Right atrium auricular region (tissue), 2 donors: ENCODE data around the gene LBX2. TPM values are rescaled to one million over a fixed set of nuclear protein-coding genes. Genes with fewer than 3 reads are reported as not detected.

Experiments used
- DNase-seq: peaks from one replicate; pipeline ENCODE4 v3.0.0-alpha.2; 2019; ENCODE audit warnings: low spot score
- H3K27ac ChIP-seq, 2 donors: fragments of 200-600 bp; sonication (generic); 1 replicate in 1 of 2; 2 replicates in 1 of 2; pipeline ENCODE4 v1.5.1; 2016 to 2019
- H3K27me3 ChIP-seq, 2 donors: fragments of 200-600 bp; sonication (generic); one replicate each; pipeline versions ENCODE4 v1.5.1 to v1.6.0; 2017 to 2019
- H3K36me3 ChIP-seq: fragments of 200-600 bp; sonication (generic); one replicate; pipeline ENCODE4 v1.5.1; 2016
- H3K4me1 ChIP-seq, 2 donors: fragments of 200-600 bp; sonication (generic); one replicate each; pipeline versions ENCODE4 v1.5.1 to v1.6.0; 2017 to 2019
- H3K4me3 ChIP-seq, 2 donors: fragments of 200-600 bp; sonication (generic); 1 replicate in 1 of 2; 2 replicates in 1 of 2; pipeline ENCODE4 v1.5.1; 2017 to 2019; ENCODE audit warnings: mild to moderate bottlenecking in 1 of 2, moderate library complexity in 1 of 2
- H3K9me3 ChIP-seq, 2 donors: fragments of 200-600 bp; sonication (generic); one replicate each; pipeline ENCODE4 v1.5.1; 2019
- CTCF ChIP-seq, 2 donors: fragments of 200-600 bp; sonication (generic); IDR thresholded peaks; one replicate each; pipeline ENCODE4 v1.5.1; 2019; ENCODE audit warnings: antibody characterized with exemption in 2 of 2
- total RNA-seq, 2 donors: library from RNA; depleted of rRNA; stranded (reverse); fragments of >200 nt; gene quantifications; one replicate each; pipeline ENCODE4 v1.1.0, GENCODE V29; 2016

The LBX2 gene
- total RNA-seq = 1 to 10 TPM in 1 of 2 donors, under 1 TPM in 1; 0.83 to 1.0 TPM

- peak within 1 kb of the TSS; percentile 6 to 51 for H3K4me3 ChIP-seq
- peaks cover 0 to 56% of the 10 kb centered on the region in 2 donors for H3K4me1 ChIP-seq
Observed at GRCh38 chr2:74499267-74499939, at the start of gene LBX2. TSS of gene LBX2 (minus strand) at chr2:74499603. CDS start at chr2:74499537, 66 bp downstream.

GRCh38 chr2:74548285-74548899 is 49.0 kb upstream of the LBX2 start:
- Histone ChIP-seq H3K4me3 (peak overlapping the region; percentile 31 to 64), H3K36me3 (no peaks in the 10 kb centered on the region), H3K9me3 (no peaks in the 10 kb centered on the region), H3K27ac (peak overlapping the region; percentile 72 to 76), H3K27me3 (no peaks in the 10 kb centered on the region), H3K4me1 (peaks cover 0 to 23% of the 10 kb centered on the region in 2 donors)
- TF ChIP-seq CTCF (IDR thresholded peaks at IDR 0.05) = no peak
- no peak for DNase-seq

More at GRCh38 chr2:74499267-74499939, at the start of gene LBX2:
- TF ChIP-seq CTCF (IDR thresholded peaks at IDR 0.05) = no peak
- Histone ChIP-seq H3K9me3 (no peaks in the 10 kb centered on the region), H3K27ac (no peak within 1 kb of the TSS), H3K27me3 (peaks cover 18 to 21% of the 10 kb centered on the region in 2 donors), H3K36me3 (no peaks in the 10 kb centered on the region)
- no peak for DNase-seq

GRCh38 chr2:74546004-74546403 is 46.6 kb upstream of the LBX2 start:
- H3K4me1 ChIP-seq = peaks cover 0 to 17% of the 10 kb centered on the region in 2 donors
- TF ChIP-seq CTCF (IDR thresholded peaks at IDR 0.05) = no peak
- no peak overlapping the region for H3K27ac ChIP-seq
- H3K9me3 ChIP-seq = no peaks in the 10 kb centered on the region
- H3K36me3 ChIP-seq = no peaks in the 10 kb centered on the region
- no peak overlapping the region for H3K4me3 ChIP-seq
- H3K27me3 ChIP-seq = no peaks in the 10 kb centered on the region
- DNase-seq = no peak

GRCh38 chr2:74544634-74545033 is 45.2 kb upstream of the LBX2 start:
- Histone ChIP-seq H3K4me3 (no peak overlapping the region), H3K4me1 (peaks cover 0 to 14% of the 10 kb centered on the region in 2 donors), H3K9me3 (no peaks in the 10 kb centered on the region), H3K27ac (no peak overlapping the region), H3K36me3 (no peaks in the 10 kb centered on the region), H3K27me3 (no peaks in the 10 kb centered on the region)
- no peak for TF ChIP-seq CTCF (IDR thresholded peaks at IDR 0.05)
- DNase-seq = no peak

GRCh38 chr2:74542978-74543377 is 43.6 kb upstream of the LBX2 start:
- Histone ChIP-seq H3K4me3 (no peak overlapping the region), H3K27ac (no peak overlapping the region), H3K27me3 (no peaks in the 10 kb centered on the region), H3K9me3 (no peaks in the 10 kb centered on the region), H3K4me1 (no peaks in the 10 kb centered on the region), H3K36me3 (no peaks in the 10 kb centered on the region)
- TF ChIP-seq CTCF (IDR thresholded peaks at IDR 0.05) = no peak
- DNase-seq = no peak
